Measurements from ENCODE around the gene DELE1.

DNA sequence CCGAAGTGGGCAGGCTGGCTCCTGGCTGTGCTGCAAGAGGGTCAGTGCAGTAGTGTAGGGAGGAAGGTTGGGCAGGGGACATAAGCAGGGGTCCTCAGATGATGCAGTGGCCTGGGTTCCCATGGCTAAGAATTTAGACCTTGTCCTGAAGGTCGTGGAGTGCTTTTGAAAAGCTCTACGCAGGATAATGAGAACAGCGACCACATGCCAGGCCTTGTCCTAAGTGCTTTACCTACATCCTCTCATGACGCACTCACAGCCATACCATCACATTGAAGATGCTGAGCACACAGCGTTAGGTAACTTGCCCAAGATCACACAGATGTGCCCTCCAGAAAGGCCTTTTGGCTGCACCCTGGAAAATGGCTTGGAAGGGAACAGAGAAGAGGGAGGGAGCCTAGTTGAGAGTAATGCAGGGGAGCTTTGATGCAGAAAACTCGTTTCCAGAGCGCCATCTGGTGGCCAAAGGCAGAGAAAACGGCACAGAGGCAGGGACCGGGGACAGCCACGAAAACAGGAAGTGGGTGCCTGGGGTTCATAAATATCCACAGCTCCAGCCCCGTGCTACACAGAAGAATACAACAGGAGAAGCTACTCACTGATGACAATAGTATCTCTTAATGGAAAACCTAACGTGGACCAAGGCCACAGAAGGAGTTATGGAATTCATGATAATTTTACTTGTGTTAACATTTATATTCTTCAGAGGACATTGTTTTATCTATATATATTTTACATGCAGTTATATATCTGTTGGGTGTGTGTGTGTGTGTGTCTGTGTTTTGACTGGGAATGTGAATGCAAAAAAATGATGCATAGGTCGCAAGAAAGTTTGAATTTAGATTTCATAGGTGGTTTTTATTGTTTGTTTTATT, 37.0 kb downstream of the DELE1 start:
- peak; percentile 95 for TF ChIP-seq RAD21 (conservative IDR thresholded peaks at IDR 0.05)
- TF ChIP-seq, protein P1, sequence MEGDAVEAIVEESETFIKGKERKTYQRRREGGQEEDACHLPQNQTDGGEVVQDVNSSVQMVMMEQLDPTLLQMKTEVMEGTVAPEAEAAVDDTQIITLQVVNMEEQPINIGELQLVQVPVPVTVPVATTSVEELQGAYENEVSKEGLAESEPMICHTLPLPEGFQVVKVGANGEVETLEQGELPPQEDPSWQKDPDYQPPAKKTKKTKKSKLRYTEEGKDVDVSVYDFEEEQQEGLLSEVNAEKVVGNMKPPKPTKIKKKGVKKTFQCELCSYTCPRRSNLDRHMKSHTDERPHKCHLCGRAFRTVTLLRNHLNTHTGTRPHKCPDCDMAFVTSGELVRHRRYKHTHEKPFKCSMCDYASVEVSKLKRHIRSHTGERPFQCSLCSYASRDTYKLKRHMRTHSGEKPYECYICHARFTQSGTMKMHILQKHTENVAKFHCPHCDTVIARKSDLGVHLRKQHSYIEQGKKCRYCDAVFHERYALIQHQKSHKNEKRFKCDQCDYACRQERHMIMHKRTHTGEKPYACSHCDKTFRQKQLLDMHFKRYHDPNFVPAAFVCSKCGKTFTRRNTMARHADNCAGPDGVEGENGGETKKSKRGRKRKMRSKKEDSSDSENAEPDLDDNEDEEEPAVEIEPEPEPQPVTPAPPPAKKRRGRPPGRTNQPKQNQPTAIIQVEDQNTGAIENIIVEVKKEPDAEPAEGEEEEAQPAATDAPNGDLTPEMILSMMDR (IDR thresholded peaks at IDR 0.05; ENCODE audit: poor library complexity, severe bottlenecking), result peak; percentile 97
- TF ChIP-seq TAF1 (IDR thresholded peaks at IDR 0.05; ENCODE audit: low read depth), result no peak
- no peak for TF ChIP-seq EZH2 (IDR thresholded peaks at IDR 0.05; ENCODE audit: borderline replicate concordance, insufficient read depth, low read length, poor library complexity, severe bottlenecking)
- TF ChIP-seq POLR2AphosphoS5 (IDR thresholded peaks at IDR 0.05), result no peak
- TF ChIP-seq, protein P2, sequence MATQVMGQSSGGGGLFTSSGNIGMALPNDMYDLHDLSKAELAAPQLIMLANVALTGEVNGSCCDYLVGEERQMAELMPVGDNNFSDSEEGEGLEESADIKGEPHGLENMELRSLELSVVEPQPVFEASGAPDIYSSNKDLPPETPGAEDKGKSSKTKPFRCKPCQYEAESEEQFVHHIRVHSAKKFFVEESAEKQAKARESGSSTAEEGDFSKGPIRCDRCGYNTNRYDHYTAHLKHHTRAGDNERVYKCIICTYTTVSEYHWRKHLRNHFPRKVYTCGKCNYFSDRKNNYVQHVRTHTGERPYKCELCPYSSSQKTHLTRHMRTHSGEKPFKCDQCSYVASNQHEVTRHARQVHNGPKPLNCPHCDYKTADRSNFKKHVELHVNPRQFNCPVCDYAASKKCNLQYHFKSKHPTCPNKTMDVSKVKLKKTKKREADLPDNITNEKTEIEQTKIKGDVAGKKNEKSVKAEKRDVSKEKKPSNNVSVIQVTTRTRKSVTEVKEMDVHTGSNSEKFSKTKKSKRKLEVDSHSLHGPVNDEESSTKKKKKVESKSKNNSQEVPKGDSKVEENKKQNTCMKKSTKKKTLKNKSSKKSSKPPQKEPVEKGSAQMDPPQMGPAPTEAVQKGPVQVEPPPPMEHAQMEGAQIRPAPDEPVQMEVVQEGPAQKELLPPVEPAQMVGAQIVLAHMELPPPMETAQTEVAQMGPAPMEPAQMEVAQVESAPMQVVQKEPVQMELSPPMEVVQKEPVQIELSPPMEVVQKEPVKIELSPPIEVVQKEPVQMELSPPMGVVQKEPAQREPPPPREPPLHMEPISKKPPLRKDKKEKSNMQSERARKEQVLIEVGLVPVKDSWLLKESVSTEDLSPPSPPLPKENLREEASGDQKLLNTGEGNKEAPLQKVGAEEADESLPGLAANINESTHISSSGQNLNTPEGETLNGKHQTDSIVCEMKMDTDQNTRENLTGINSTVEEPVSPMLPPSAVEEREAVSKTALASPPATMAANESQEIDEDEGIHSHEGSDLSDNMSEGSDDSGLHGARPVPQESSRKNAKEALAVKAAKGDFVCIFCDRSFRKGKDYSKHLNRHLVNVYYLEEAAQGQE (IDR thresholded peaks at IDR 0.05; ENCODE audit: borderline replicate concordance), result no peak
- TF ChIP-seq MXI1 (conservative IDR thresholded peaks at IDR 0.05; ENCODE audit: poor library complexity, severe bottlenecking), result peak; percentile 25
- TF ChIP-seq EP300 (conservative IDR thresholded peaks at IDR 0.05; ENCODE audit: poor library complexity, severe bottlenecking), result no peak

All from neural cell (in vitro differentiated cells).